Uterus (tissue), 2 donors: ENCODE data around the gene SLC22A4.

Experiments
- CTCF ChIP-seq, 4 experiments: fragments of 200-600 bp in 2 of 4; fragments of 450-650 bp in 2 of 4; sonication (generic) in 2 of 4; IDR thresholded peaks; one replicate each; pipeline ENCODE4 v1.5.1; 2016 to 2019; ENCODE audit warnings: antibody characterized with exemption in 4 of 4, mild to moderate bottlenecking in 2 of 4, moderate library complexity in 1 of 4
- POLR2A ChIP-seq, 2 donors: fragments of 450-650 bp; IDR thresholded peaks; one replicate each; pipeline ENCODE4 v1.6.1; 2016; ENCODE audit warnings: antibody characterized with exemption in 2 of 2, mild to moderate bottlenecking in 1 of 2, moderate library complexity in 1 of 2

- no peak for TF ChIP-seq CTCF (IDR thresholded peaks at IDR 0.05)
- TF ChIP-seq POLR2A (IDR thresholded peaks at IDR 0.05): no peak
Measured at GRCh38 chr5:132321109-132321721, 27.0 kb downstream of the SLC22A4 start.
